SH-SY5Y (cell line): ENCODE data around the gene CSNK2B.

Experiments
- GATA2 ChIP-seq: IDR thresholded peaks from 2 replicates; pipeline ENCODE4 v1.6.1; 2011; ENCODE audit warnings: mild to moderate bottlenecking, low read depth, low read length
- GATA3 ChIP-seq: IDR thresholded peaks from 2 replicates; pipeline ENCODE4 v1.6.1; 2011; ENCODE audit warnings: low read depth, mild to moderate bottlenecking, low read length, moderate library complexity

DNA sequence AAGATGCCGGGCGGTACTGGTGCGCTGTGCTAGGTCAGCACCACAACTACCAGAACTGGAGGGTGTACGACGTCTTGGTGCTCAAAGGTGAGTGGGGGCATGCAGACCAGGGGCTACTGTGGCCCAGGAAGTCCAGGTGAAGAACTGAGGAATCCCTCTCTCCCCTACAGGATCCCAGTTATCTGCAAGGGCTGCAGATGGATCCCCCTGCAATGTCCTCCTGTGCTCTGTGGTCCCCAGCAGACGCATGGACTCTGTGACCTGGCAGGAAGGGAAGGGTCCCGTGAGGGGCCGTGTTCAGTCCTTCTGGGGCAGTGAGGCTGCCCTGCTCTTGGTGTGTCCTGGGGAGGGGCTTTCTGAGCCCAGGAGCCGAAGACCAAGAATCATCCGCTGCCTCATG is 41.8 kb downstream of the CSNK2B start:
- no peak for TF ChIP-seq GATA2
- TF ChIP-seq GATA3: no peak
